Myocyte (in vitro differentiated cells): ENCODE data around the gene TRAF5. TPM values are rescaled to one million over a fixed set of nuclear protein-coding genes. Genes with fewer than 3 reads are reported as not detected.

ENCODE experiments used
- DNase-seq: peaks from one replicate; pipeline ENCODE4 v3.0.0-alpha.2; 2012; ENCODE audit warnings: low read depth
- total RNA-seq: library from RNA; depleted of rRNA; stranded (reverse); fragments of >200 nt; gene quantifications from 2 replicates; pipeline ENCODE4 v1.2.3, GENCODE V29; 2014

The TRAF5 gene
- total RNA-seq, 1 donor from 2014 or later = 19.8 TPM

DNA sequence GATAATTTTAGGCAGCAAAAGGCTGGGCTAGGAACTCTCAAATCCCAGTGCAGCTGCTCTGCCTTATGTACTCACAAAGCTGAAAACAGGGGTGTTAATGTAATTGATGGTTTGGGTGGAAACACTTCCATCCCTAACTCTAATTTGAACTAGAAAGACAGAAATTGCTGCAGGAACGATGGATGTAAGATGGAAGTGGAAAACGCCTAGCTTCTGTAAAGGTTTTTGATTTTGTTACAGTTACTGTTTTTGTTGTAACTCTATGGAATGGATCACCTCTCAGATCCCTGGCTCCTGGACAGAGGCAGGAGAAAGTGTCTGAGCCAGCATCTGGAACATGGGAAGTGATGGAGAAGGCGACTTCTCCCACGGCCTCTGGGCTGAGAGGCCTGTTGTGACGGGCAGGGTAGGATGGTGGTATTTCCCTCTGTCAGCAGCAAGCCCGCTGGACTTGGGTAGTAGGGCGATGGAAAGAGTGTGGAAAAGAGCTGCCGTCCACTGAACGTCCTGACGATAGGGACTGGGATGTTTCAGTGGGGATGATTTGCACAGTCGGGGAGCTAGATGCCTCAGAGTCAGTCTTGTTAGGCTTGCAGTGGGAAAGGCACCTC lies 1.6 kb downstream of the TRAF5 start:
- no peak for DNase-seq

GRCh38 chr1:211328866-211329475 lies 2.3 kb downstream of the TRAF5 start:
- no peak for DNase-seq

DNA sequence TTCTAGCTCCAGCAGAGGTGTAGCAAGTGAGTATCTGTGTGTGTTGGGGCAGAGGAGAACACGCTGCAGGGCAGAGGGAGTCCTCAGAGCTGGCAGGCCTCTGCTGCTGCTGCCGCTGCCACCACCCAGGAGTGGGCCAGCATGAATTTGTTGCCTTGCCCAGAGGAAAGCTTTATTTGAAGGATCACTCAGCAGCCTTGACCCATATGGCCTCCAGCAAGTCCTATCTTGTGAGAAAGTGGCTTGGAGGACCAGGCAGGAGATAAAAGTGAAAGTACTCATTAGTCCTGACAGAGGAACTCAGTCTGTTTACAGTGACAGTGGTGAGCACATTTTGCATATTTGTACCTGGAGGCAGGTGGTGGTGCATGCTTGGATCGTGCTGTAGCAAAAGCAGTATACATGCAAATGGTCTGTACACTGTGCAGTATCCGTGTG lies 3.1 kb downstream of the TRAF5 start:
- DNase-seq = no peak

GRCh38 chr1:211330282-211330936 lies 3.8 kb downstream of the TRAF5 start:
- DNase-seq = no peak

- DNase-seq = no peak
Measured at GRCh38 chr1:211331011-211331709, 4.5 kb downstream of the TRAF5 start.

DNA sequence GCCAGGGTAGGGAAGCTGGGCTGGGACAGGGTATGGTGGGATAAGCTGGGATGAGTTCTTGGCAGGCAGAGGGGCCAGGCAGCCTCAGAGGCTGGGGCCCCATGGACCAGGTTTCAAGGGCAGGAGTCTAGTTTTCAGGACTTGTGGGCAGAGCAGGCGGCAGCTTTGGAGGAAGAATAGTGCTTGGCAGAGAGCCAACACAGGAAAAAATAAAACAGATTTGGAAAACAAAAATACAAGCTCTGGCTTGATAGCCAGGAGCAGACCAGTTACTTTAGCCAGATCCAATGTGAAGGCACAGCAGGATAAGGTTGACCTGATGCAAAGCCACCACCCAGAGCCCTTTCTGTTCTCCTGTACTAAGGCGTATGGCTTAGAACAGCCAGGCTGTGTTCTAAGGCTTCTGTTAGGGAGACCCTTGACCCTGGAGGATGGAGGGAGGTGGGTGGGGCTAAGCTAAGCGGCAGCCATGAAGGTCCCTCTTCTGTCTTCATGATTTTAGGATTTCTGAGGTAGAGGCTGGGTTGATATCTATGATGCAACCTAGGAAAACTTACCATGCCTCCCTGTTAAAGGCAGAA lies 5.5 kb downstream of the TRAF5 start:
- DNase-seq = no peak

- no peak for DNase-seq
Measured at GRCh38 chr1:211332830-211333229, 6.2 kb downstream of the TRAF5 start.

- DNase-seq = no peak
Measured at GRCh38 chr1:211333906-211334305, 7.3 kb downstream of the TRAF5 start.

GRCh38 chr1:211334986-211335385 lies 8.4 kb downstream of the TRAF5 start:
- DNase-seq = no peak

- DNase-seq = no peak
Measured at GRCh38 chr1:211335522-211336157, 9.0 kb downstream of the TRAF5 start.

GRCh38 chr1:211336161-211336560 lies 9.5 kb downstream of the TRAF5 start:
- no peak for DNase-seq

GRCh38 chr1:211336775-211337174 lies 10.1 kb downstream of the TRAF5 start:
- no peak for DNase-seq

DNA sequence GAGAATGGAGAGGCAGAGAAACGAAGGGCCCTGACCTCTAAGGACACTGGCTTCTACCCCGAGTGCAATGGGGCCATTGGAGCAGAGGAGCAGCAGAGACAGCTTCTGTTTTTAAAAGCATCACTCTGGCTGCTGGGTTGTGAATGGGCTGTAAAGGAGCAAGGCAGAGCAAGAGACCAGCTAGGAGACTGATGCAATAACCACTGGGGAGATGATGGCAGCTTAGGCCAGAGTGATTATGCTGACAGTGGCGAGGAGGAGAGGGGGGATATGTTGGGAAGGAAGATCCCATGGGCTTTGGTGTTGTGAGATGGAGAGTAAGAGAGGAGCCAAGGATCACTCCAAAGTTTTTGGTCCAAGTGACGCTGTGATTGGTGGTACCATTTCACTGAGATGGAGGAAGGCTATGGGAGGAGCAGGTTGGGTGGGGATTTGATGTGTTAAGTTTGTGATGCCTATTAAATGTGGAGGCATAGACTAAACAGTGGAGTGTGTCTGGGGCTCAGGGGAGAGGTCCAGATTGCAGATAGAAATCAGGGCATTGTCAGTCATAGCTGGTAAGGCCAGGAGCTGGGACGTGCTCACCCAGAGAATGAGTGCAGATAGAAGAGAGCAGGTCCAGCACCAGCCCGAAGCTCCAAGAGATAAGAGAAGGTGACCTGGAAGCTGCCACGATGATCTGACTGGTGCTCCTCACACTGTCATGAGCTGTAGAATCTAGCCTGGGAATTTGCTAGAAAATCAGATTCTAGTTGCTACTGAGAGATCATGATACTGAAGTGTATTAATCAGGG lies 11.0 kb downstream of the TRAF5 start:
- DNase-seq = no peak

DNA sequence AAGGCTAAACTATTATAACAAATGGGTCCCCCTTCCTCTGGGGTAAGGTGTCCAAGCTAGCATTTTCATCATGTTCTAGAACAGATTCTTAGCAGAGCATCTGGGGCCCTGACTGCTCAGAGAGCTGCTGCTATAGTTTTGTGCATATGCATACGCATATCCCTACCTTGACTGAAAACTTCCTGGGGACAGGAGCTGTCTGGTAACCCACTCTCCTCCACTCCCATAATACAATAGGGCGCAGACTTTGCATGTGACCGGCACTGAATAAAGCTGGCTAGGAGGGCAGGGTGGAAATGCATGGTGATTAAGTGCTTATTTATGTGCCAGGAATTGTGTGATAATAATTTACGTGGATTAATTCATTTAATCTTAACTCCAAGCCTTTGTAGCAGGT lies 11.6 kb downstream of the TRAF5 start:
- DNase-seq = no peak

DNA sequence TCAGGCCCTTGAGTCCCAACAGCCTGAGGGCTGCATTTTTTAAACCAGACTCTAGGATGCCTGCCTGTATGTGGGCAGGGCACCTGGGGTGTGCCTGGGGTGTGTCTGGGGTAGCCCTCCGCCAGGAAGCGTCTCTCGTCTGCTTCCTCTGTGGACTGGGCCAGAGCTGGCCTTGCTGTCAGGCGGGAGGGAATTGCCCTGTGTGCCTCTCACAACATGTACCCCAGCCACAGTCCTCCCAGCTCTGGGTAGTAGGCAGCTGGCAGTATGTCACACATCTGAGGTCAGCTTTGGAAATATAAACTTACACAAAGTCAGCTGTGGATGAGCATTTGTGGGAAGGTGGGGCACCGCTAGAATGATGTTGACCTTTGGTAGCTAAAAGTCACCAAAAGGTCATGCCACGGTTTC lies 13.0 kb downstream of the TRAF5 start:
- peak; percentile 87 for DNase-seq

GRCh38 chr1:211340622-211341507 lies 14.2 kb downstream of the TRAF5 start:
- no peak for DNase-seq

GRCh38 chr1:211341999-211342398 lies 15.4 kb downstream of the TRAF5 start:
- DNase-seq = no peak

GRCh38 chr1:211343607-211344006 lies 17.0 kb downstream of the TRAF5 start:
- no peak for DNase-seq

- DNase-seq = no peak
Measured at GRCh38 chr1:211344152-211344618, 17.6 kb downstream of the TRAF5 start.
